GM19351 (cell line): ENCODE results near the gene PRSS38.

Source experiments
- ATAC-seq: cut with Tn5 transposase; IDR thresholded peaks from one replicate; pipeline ENCODE4 v1.9.1; 2021; ENCODE audit warnings: mild to moderate bottlenecking, moderate library complexity; ENCODE audit not compliant: unreplicated experiment

PRSS38 gene

DNA sequence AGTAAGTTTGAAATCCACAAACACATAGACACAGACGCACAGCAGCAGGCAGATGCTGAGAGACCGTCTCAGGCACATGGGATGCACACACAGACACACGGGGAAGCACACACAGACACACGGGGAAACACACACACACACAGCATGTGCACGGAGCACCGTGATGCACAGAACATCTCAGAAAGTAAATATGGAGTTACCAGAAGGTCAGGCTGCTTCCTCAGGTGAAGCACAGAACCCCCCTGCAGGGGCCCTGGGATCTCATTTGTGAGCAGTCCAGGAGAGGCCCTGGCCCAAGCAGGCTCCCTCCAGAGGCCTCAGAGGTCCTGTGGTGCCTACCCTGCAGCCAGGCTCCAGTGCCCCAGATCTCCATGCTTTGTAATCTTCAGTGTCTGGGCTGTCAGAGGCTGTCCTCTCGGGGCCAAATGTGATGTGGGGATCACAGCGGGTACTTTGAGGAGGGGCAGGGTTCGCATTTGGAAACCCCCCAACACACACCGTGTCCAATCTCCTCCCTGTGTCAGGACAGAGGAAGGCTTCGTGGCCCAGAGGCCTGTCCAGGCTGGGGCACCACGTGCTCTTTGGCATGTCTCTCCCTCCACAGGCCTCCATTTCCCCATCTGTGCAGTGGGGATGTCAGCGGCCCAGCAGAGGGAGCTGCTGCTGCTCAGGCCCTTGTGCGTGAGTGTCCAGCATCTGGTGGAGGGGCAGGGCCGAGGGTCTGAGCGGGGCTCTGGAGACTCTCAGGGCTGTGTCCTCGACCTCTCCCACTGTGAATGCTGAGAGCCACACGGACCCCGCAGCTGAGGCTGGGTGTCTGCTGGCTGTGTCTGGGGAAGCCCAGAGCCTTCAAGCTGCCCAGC, 23.0 kb upstream of the PRSS38 start:
- no peak for ATAC-seq

DNA sequence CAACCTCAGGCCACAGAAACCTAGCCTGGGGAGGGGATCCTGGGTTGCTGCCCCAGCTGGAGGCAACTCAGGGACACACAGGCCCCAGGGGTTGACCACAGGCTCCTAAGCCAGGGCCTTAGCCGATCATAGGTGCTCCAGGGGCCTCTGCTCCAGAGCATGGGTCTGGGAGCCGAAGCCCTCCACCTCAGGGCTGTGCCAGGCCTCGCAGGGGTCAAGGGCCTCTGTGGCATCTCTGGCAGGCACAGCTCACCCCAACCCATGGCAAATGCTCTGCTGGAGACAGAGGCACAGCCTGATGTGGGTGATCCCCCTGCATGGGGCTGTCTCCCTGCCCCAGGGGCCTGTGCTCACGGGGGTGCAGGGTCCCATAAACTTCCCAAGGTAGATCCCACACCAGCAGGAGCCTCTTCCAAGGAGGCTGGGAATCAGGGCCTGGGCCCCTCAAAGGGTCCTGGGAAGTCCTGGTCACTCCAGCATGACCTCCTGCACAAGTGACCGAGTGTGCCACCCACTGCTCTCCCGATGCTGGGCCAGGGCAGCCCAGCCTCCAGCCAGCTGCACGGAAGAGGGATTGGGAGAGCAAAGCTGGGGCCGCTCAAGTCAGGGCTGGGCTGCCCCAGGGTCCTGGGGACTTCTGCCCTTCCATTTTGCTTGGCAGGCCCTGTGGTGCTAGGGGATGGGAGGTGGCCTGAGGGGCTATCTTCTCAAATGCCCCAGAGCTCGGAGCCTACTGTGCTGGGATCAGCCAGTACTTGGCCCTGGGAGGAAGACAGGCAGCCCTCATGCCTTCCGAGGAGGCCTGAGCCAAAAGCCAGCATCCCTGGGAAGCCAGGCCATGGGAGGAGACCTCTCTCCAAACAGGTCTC, 22.2 kb upstream of the PRSS38 start:
- ATAC-seq, result no peak

DNA sequence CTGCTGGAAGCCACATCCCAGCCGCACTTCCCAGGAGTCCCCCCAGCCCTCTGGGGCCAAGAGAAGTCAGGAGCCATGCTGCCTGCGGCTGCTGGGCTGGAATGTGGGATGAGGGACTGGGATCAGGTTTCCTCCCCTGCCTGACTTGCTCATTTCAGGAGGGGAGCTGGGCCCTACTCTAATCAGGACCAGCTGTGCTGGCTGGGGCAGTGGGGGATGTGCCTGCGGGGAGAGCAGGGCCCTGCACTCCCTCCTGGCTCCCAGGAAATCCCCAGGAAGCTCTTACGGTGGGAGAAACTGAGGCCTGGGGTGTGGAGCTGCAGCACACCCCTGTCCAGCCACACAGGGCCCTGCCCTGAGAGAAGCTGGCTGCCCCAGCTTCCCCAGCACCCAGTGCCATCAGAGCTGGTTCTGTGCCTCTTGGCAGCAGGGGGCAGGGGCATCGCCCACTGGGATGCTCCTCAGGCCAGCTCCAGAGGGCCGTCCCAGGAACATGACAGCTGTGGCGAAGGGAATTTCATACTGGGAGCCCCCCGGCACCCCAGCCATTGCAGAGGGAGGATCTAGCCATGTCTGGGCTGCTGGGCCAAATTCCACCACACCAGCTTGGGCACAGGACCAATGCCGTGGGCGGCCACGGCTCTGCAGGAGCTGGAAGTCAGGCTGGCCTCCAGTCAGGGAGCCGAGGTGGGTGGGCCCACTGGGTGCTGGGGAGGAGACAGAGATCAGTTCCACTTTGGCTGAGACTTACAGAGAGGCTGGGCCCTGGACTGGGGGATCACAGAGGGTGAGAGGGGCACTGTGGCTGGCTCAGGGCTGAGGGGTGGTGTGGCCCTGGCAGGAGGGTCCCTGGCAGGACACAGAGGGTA, 21.3 kb upstream of the PRSS38 start:
- ATAC-seq, result no peak

DNA sequence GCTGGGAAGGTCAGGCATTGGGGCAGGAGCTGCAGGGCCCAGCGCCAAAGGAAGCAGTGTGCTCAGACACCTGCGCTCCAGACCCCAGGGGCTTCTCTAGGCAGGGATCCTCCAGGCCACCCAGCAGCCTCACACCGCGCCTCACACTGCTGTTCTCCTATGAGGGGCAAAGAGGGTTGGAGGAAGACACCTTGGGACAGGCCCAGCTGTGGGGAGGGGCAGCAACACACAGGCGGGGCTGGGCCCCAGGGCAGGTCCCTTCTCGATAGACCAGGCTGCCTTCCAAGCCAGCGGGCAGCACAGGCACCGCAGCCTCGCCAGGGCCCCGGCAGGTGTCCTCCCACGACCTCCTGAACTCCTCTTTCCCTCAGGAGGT, 20.7 kb upstream of the PRSS38 start:
- no peak for ATAC-seq

DNA sequence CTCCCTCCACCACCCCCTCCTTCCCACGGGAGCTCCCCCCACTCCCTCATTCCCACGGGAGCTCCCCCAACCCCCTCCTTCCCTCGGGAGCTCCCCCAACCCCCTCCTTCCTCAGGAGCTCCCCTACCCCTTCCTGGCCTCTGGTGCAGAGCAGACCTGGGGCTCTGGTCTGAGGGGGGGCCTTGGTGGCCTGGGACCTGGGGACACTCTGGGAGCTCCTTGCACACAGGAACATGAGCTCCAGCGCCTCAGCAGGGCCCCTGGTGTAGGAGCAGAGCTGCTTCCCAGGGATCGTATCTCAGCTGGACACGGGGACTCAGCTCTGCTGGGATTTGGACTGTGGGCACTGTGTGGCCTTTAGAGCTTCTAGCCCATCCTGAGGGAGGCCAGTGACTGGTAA, 19.7 kb upstream of the PRSS38 start:
- no peak for ATAC-seq

DNA sequence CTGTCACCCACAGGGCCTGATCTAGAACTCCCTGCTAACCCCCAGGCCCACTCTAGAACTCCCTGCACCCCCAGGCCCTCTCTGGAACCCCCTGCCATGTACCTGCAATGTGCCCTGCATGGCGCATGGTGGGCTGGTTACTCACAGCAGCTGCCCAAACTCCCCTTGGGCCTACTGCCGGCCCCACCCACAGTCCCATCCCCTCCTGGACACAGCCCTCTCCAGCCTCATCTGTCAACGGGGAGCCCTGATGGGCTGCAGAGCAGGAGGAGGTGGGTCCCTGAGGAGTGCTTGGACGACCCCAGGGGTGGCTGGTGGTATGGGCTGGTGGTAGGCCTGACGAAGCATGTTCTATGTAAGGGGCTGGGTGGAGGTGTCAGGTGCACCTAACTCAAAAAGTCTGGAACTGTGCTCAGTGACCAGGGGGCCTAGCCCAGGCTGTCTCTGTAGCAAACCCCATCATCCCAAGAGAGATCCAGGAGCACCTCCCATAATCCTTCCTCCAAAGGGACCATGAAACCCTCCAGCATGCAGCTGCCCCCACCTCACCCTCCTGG, 19.0 kb upstream of the PRSS38 start:
- ATAC-seq, result no peak

DNA sequence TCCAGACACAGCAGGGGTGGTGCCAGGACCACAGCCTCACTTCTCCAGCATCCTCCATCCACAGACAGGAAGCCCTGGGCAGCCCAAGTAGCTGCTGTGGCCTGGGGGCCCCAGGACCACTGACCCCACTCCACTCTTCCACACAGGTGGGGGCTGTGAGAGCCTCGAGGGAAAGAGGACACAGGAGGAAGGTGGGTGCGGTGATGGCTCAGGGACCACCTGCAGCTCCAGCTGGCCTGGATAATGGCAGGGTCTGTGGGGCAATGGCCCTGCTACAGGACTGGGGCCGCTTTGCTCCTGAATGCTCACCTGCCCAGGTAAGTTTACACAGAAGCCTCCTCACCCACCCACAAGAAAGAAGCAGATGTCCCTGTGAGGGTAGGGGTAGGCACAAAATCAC, 18.3 kb upstream of the PRSS38 start:
- no peak for ATAC-seq

DNA sequence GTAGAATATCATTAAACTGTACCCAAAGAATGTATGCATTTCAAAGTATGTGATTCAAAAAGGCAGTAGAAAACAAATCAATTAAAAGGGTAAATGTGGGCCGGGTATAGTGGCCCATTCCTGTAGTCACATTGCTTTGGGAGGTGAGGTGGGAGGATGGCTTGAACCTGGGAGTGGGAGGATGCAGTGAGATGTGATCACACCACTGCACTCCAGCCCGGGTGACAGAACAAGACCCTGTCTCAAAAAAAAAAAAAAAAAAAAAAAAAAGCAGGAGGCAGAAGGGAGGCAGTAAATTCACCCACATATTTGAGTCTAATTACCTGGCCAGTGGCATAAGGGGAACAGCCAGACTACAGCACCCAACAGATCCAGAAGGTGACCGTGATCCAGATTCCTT, 17.9 kb upstream of the PRSS38 start:
- ATAC-seq, result no peak

DNA sequence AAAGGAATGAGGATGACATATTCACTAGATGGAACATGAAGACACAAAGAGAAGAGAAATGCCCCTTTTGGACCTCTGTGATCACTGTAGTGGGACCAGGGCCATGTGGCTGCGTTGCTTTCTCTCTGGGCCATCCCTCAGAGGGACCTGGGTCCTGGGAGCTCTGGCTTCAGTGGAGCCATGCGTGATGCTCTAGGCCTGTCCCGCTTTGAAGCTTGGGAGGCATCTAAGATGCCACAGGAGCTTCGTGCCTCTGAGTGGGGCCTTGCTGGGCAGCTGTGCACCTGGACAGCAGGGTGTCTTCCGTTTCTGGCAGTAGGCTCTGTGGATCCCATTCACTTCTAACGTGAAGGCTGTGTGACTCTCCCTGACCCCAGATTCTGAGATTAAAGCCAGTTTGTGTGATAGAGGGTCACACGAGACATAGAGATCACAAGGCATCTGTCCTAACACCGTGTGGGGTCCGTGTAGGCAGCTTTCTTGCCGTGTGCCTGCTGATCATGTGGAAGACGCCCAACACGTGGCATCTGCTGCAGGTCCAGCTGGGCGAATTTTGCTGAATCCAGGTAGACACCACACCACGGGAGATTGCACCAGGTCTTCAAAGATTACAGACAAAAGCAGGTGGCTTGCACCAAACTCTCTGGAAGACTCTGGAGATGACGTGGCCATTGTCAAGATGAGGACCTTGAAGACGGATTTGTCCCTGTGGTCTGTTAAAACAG, 17.2 kb upstream of the PRSS38 start:
- no peak for ATAC-seq

DNA sequence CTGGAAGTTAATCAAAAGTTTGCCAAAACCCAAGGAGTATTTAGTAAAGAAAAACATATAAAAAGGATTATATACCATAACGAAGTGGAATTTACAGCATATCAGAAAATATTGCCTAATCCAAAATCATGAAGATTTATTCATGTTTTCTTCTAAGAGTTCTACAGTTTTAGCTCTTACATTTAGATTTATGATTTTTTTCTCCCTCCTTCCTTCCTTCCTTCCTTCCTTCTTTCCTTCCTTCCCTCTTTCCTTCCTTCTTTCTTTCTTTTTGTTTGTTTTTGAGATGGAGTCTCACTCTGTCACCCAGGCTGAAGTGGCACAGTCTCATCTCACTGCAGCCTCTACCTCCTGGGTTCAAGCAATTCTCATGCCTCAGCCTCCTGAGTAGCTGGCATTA, 15.7 kb upstream of the PRSS38 start:
- no peak for ATAC-seq

DNA sequence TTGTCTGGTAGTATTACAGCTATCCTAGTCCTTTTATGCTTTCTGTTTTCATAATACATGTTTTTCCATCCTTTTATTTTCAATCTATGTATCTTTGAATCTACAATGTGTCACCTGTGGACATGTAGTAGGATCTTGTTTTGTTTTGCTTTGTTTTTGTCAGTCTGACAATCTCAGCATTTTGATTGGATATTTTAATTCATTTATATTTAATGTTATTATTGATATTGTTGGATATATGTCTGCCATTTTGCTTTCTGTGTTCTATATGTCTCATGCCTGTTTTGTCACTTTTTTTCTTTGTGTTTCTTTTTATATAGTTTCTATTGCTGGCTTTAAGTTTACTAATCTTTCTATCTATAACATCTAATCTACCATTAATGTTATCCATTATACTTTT, 11.5 kb upstream of the PRSS38 start:
- no peak for ATAC-seq

DNA sequence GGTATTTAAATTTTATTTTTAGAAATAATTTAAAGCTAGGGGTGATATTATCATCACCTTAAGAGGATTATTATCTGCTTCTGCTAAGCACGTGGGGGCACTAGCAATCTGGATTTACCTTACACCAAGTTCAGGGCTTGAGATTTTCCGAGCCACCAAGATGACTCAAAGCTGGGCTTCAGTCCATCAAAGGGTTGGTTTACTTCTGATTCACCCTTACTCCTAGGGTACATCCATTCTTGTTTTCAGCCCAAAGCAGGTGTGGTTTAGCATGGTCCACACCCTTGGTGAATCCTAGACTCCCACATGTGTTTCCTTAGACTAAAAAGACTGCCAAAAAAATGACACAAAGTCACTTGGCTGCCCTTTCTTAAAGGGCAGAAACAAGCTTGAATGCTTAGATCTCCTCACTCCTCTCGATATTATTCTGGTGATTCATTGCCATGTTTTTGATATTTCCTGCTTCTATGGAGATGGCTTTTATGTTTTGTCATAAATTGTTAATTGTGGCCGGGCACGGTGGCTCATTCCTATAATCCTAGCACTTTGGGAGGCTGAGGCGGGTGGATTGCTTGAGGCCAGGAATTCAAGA, 9.8 kb upstream of the PRSS38 start:
- no peak for ATAC-seq

DNA sequence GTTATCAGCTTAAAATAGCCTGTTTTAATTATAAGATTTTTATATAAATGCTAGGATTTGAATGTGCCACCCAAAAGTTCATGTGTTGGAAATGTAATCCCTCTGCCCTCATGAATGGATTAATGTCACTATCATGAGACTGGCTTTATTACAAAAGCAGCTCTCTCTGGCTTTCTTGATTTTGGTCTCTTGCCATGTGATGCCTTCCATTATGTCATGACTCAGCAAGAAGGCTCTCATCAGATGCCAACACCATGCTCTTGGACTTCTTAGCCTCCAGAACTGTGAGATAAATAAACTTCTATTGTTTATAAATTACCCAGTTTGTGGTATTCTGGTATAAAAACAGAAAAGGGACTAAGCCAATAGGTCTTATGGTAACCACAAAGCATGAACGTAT, 6.9 kb upstream of the PRSS38 start:
- no peak for ATAC-seq

DNA sequence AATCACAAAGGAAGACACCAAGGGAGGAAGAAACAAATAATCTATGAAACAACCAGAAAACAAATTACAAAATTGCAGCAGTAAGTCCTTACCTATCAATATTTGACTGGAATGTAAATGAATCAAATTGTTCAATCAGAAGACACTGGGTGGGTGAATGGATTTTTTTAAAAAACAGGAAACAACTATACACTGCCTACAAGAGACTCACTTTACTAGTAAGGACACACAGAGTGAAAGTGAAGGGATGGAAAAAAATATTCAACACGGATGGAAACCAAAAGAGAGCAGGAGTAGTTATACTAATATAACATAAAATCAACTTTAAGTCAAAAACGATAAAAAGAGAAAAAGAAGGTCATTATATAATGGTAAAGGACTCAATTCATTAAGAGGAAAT, 6.4 kb upstream of the PRSS38 start:
- ATAC-seq, result no peak

DNA sequence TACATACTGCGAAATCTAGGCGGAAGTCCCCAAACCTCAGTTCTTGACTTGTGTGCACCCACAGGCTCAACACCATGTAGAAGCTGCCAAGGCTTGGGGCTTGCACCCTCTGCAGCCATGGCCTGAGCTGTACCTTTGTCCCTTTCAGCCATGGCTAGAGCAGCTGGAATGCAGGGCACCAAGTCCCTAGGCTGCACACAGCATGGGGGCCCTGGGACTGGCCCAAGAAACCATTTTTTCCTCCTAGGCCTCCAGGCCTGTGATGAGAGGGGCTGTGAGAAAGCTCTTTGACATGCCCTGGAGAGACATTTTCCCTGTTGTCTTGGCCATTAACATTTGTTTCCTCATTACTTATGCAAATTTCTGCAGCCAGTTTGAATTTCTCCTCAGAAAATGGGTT, 1.5 kb upstream of the PRSS38 start:
- no peak for ATAC-seq

DNA sequence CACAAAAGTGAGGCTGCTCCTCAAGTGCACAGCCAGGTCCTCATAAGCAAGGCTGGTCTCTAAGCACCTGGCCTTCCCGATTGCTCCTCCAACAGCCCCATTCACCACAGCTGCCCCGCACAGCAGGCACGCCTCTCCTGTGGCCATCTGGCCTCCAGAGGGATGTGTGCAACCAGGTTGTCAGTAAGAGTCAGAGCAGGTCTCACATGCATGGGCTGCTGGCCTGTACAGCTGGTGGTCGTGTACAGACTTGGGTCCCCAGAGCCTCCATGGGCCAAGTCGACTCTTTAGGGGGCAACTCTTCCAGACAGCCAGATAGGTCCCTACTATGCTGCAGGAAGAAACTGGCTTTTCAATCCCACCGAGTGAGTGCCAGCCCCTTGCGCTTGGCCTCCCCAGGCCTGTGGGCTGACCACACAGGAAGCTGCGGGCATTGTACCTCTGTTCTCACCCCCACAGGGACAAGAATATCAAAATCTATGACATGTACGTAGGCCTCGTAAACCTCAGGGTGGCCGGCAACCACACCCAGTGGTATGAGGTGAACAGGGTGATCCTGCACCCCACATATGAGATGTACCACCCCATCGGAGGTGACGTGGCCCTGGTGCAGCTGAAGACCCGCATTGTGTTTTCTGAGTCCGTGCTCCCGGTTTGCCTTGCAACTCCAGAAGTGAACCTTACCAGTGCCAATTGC, 1.4 kb downstream of the PRSS38 start:
- ATAC-seq, result no peak

DNA sequence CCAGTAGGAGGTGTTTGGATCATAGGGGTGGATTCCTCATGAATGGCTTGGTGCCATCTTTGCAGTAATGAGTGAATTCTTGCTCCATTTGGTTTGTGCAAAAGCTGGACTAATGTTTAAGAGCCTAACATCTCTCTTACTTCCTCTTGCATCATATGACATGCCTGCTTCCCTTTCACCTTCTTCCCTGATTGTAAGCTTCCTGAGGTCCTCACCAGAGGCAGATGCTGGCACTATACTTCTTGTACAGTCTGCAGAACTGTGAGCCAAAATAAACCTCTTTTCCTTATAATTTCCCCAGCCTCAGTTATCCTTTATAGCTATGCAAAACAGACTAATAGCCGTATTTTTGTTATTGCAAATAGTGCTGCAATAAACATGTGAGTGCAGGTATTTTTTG, 8.1 kb downstream of the PRSS38 start:
- ATAC-seq, result no peak

DNA sequence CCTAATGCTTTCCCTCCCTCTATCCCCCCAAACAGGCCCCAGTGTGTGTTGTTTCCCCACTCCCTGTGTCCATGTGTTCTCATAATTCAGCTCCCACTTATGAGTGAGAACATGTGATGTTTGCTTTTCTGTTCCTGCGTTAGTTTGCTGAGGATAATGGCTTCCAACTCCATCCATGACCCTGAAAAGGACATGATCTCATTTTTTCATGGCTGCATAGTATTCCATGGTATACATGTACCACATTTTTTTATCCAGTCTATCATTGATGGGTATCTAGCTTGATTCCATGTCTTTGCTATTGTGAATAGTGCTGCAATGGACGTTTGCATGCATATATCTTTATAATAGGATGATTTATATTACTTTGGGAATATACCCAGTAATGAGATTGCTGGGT, 8.7 kb downstream of the PRSS38 start:
- no peak for ATAC-seq

DNA sequence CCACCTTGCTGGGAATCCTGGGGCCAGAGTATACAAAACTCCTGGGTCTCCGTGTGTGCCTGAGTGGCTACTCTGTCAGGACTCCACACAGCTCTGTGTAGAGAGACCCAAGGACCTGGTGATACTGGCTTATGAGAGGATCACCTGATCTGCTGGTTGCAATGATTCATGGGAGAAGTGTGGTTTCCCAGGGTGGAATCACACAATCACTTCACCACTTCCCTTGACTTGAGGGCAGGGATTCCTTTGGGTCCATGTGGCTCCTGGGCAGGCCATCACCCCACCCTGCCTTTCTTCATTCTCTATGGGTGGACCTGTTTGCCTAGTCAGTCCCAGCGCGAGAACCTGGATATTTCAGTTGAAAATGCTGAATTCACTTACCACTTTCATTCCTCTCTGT, 13.3 kb downstream of the PRSS38 start:
- ATAC-seq, result no peak
